GM12872 (cell line): ENCODE data around the gene CAMK2G.

Experiments used
- CTCF ChIP-seq: IDR thresholded peaks from 3 replicates; pipeline ENCODE4 v1.5.1; 2011; ENCODE audit warnings: low read depth, mild to moderate bottlenecking, low read length, moderate library complexity; ENCODE audit not compliant: insufficient read depth

Gene CAMK2G

GRCh38 chr10:73819081-73819480 is 55.3 kb downstream of the CAMK2G start:
- no peak for TF ChIP-seq CTCF

GRCh38 chr10:73818402-73818801 is 56.0 kb downstream of the CAMK2G start:
- no peak for TF ChIP-seq CTCF

GRCh38 chr10:73817826-73818225 is 56.5 kb downstream of the CAMK2G start:
- TF ChIP-seq CTCF: no peak

- no peak for TF ChIP-seq CTCF
Observed at GRCh38 chr10:73816917-73817729, 57.2 kb downstream of the CAMK2G start.

GRCh38 chr10:73815719-73816030 is 58.7 kb downstream of the CAMK2G start:
- TF ChIP-seq CTCF: no peak

- peak; percentile 29; the same call in 1 of the 3 replicates for TF ChIP-seq CTCF
Observed at GRCh38 chr10:73814896-73815718, 59.2 kb downstream of the CAMK2G start.

GRCh38 chr10:73814276-73814895 is 60.0 kb downstream of the CAMK2G start:
- no peak for TF ChIP-seq CTCF
